ENCODE results near the gene IRF3. TPM values are rescaled to one million over a fixed set of nuclear protein-coding genes. Genes with fewer than 3 reads are reported as not detected.

Gene IRF3
- total RNA-seq, 1 donor from 2014 or later = 73.8 TPM

- no peak for DNase-seq (ENCODE audit: low read depth)
Observed at GRCh38 chr19:49687566-49688316, 22.1 kb upstream of the IRF3 start.

GRCh38 chr19:49687150-49687549, 21.5 kb upstream of the IRF3 start:
- no peak for DNase-seq (ENCODE audit: low read depth)
- TF ChIP-seq CTCF (conservative IDR thresholded peaks at IDR 0.05; ENCODE audit: low read depth, low read length) = no peak
- H3K4me3 ChIP-seq (ENCODE audit: low read depth, low read length) = no peak overlapping the region

More at GRCh38 chr19:49687566-49688316, 22.1 kb upstream of the IRF3 start:
- no peak overlapping the region for H3K4me3 ChIP-seq (ENCODE audit: low read depth, low read length)
- no peak for TF ChIP-seq CTCF (conservative IDR thresholded peaks at IDR 0.05; ENCODE audit: low read depth, low read length)

GRCh38 chr19:49686503-49687088, 20.9 kb upstream of the IRF3 start:
- H3K4me3 ChIP-seq (ENCODE audit: low read depth, low read length) = no peak overlapping the region
- no peak for TF ChIP-seq CTCF (conservative IDR thresholded peaks at IDR 0.05; ENCODE audit: low read depth, low read length)
- DNase-seq (ENCODE audit: low read depth) = no peak

- TF ChIP-seq CTCF (conservative IDR thresholded peaks at IDR 0.05; ENCODE audit: low read depth, low read length) = no peak
- H3K4me3 ChIP-seq (ENCODE audit: low read depth, low read length) = no peak overlapping the region
- DNase-seq (ENCODE audit: low read depth) = no peak
Observed at GRCh38 chr19:49685845-49686332, 20.2 kb upstream of the IRF3 start.

GRCh38 chr19:49684983-49685553, 19.4 kb upstream of the IRF3 start:
- H3K4me3 ChIP-seq (ENCODE audit: low read depth, low read length) = no peak overlapping the region
- no peak for DNase-seq (ENCODE audit: low read depth)
- no peak for TF ChIP-seq CTCF (conservative IDR thresholded peaks at IDR 0.05; ENCODE audit: low read depth, low read length)

GRCh38 chr19:49684251-49684982, 18.8 kb upstream of the IRF3 start:
- no peak for DNase-seq (ENCODE audit: low read depth)
- H3K4me3 ChIP-seq (ENCODE audit: low read depth, low read length) = no peak overlapping the region
- TF ChIP-seq CTCF (conservative IDR thresholded peaks at IDR 0.05; ENCODE audit: low read depth, low read length) = peak; percentile 50
